ENCODE measurements around the gene CKAP2.
"Not testable (repeated sequence)": the region's sequence is repeated elsewhere in the genome, so short reads cannot be mapped to it uniquely, and the experiment has no call there.

CKAP2 gene

DNA sequence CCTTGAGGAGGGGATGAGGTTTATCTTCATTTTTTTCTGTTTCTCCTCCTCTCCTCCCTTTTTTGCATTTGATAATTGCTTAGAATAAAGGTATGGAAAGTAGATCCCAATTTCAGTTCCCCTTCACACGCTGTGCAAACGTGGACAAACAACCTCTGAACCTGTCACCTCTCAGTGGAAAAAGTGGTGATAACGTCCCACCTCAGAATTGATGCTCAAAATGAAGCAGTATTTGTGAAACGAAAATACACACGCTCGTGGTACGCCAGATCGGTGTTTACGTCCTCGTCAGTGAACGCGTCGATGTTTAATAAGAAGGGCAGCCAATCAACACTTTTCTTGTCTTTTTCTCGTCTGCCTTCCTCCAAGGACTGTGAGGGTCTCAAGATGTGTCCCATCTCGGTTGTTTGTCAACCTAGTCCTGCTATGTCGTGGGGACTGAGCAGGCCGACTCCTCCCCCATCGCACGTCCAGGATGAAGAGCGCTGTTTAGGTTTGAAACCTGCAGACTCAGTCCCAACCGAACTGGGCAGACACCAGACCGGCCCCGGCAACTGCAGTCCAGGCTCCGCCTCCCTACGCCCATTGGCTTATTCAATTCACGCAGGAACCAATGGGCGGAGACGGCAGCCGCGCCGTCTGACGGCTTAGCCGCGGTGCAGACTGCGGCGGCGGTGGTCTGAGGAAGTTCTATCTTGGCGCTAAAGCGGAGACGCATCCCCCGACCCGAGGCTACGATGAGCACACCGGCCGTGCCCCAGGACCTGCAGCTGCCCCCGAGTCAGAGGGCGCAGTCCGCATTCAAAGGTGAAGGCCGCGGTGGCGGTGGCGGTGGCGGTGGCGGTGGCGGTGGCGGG, at the start of gene CKAP2:
CKAP2 (plus strand) TSS at position 659 of the 857 bp plus-strand sequence; CDS start at position 738, 79 bp downstream.
- Mint-ChIP-seq H3K36me3 (ENCODE audit: low read depth) (peaks cover 49% of the 10 kb centered on the region), H3K27me3 (no peaks in the 10 kb centered on the region), H3K27ac (peak within 1 kb of the TSS; percentile 99), H3K4me3 (peak within 1 kb of the TSS; percentile 94), H3K9me3 (no peaks in the 10 kb centered on the region), H3K4me1 (ENCODE audit: low read depth) (peaks cover 41% of the 10 kb centered on the region)
- peak; percentile 94 for DNase-seq

DNA sequence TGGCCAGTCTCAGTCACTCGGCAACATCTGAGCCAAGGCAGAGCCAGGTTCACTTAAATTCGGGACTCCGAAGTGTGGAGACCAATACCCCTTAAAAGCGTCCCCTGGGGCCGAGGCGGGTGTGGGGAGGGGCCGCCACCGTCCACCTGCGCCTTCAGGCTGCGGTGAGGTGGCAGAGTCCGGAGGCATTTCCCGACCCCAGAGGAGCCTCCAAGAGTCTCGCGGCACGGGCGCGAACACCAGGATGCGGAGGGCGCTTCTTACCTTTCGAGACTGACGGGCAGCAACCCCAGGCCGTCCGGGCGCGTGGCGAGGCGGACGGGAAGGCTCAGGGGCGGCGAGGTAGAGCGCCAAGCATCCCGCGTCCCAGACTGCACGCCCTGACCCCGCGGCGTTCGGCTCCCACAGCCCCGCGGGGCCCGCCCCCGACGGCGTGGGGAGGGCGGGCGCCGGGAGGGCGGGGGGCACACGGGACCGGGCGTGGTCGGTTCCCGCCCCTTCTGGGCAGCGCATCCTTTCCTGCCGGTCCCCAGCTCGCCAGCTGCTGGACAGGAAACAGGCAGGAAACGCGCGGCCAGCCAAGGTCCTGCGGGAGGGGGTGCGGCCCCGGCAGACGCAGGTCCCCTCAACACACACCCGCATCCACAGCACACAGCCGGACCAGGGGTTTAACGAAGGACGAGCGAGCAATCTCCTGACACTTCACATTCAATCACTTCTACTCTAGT, 49.3 kb upstream of the CKAP2 start, which contains the start of gene THSD1:
THSD1 (minus strand) TSS at position 406 of the 728 bp plus-strand sequence. CDS start 3,572 bp downstream, outside the sequence.
- Mint-ChIP-seq H3K4me3 (peak within 1 kb of the TSS; percentile 64), H3K36me3 (ENCODE audit: low read depth) (peaks cover 13% of the 10 kb centered on the region), H3K27me3 (peaks cover 37% of the 10 kb centered on the region), H3K27ac (no peak within 1 kb of the TSS), H3K4me1 (ENCODE audit: low read depth) (peaks cover 22% of the 10 kb centered on the region), H3K9me3 (no peaks in the 10 kb centered on the region)
- peak; percentile 40 for DNase-seq

DNA sequence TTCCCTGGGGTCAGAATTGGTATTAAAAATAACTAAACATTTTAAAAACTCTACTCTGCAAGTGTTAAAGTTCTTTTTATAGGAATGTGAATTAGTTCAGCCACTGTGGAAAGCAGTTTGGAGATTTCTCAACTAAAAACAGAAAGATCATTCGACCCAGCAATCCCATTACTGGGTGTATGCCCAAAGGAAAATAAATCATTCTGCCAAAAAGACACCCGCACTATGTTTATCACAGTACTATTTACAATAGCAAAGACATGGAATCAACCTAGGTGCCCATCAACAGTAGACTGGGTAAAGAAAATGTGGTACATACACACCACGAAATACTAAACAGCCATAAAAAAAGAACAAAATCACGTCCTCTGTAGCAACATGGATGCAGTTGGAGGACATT, 48.6 kb upstream of the CKAP2 start:
- H3K36me3 Mint-ChIP-seq (ENCODE audit: low read depth), result peaks cover 16% of the 10 kb centered on the region
- H3K9me3 Mint-ChIP-seq, result no peaks in the 10 kb centered on the region
- DNase-seq, result no peak
- H3K27ac Mint-ChIP-seq, result no peak overlapping the region
- peaks cover 35% of the 10 kb centered on the region for H3K27me3 Mint-ChIP-seq
- peaks cover 25% of the 10 kb centered on the region for H3K4me1 Mint-ChIP-seq (ENCODE audit: low read depth)
- no peak overlapping the region for H3K4me3 Mint-ChIP-seq

DNA sequence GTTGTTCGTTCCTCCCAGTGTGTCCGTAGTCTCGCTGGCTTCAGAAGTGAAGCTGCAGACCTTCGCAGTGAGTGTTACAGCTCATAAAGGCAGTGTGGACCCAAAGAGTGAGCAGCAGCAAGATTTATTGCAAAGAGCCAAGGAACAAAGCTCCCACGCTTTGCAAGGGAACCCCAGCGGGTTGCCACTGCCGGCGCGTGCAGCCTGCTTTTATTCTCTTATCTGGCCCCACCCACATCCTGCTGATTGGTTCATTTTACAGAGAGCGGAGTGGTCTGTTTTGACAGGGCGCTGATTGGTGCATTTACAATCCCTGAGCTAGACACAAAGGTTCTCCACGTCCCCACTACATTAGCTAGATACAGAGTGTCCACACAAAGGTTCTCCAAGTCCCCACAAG, 47.8 kb upstream of the CKAP2 start:
- H3K27ac Mint-ChIP-seq, H3K4me3 Mint-ChIP-seq, H3K9me3 Mint-ChIP-seq, DNase-seq: not testable (repeated sequence)
- peaks cover 31% of the 10 kb centered on the region for H3K27me3 Mint-ChIP-seq
- peaks cover 30% of the 10 kb centered on the region for H3K4me1 Mint-ChIP-seq (ENCODE audit: low read depth)
- H3K36me3 Mint-ChIP-seq (ENCODE audit: low read depth), result peaks cover 23% of the 10 kb centered on the region

DNA sequence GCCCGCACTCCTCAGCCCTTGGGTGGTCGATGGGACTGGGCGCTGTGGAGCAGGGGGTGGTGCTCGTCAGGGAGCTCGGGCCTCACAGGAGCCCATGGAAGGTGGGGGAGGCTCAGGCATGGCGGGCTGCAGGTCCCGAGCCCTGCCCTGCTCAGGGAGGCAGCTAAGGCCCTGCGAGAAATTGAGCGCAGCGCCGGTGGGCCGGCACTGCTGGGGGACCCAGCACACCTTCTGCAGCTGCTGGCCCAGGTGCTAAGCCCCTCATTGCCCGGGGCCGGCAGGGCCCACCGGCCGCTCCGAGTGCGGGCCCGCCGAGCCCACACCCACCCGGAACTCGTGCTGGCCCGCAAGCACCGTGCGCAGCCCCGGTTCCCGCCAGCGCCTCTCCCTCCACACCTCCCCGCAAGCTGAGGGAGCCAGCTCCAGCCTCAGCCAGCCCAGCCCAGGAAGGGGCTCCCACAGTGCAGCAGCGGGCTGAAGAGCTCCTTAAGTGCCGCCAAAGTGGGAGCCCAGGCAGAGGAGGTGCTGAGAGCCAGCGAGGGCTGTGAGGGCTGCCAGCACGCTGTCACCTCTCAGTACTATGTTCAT, 47.1 kb upstream of the CKAP2 start:
- H3K9me3 Mint-ChIP-seq, H3K27ac Mint-ChIP-seq, H3K4me3 Mint-ChIP-seq, DNase-seq: not testable (repeated sequence)
- H3K36me3 Mint-ChIP-seq (ENCODE audit: low read depth), result peaks cover 30% of the 10 kb centered on the region
- peaks cover 30% of the 10 kb centered on the region for H3K4me1 Mint-ChIP-seq (ENCODE audit: low read depth)
- H3K27me3 Mint-ChIP-seq, result peaks cover 23% of the 10 kb centered on the region

GRCh38 chr13:52411629-52412028, 43.6 kb upstream of the CKAP2 start:
- Mint-ChIP-seq H3K27me3 (peaks cover 3% of the 10 kb centered on the region), H3K4me3 (no peak overlapping the region), H3K36me3 (ENCODE audit: low read depth) (peaks cover 62% of the 10 kb centered on the region), H3K27ac (peak overlapping the region; percentile 51), H3K4me1 (ENCODE audit: low read depth) (peaks cover 8% of the 10 kb centered on the region), H3K9me3 (no peaks in the 10 kb centered on the region)
- no peak for DNase-seq

DNA sequence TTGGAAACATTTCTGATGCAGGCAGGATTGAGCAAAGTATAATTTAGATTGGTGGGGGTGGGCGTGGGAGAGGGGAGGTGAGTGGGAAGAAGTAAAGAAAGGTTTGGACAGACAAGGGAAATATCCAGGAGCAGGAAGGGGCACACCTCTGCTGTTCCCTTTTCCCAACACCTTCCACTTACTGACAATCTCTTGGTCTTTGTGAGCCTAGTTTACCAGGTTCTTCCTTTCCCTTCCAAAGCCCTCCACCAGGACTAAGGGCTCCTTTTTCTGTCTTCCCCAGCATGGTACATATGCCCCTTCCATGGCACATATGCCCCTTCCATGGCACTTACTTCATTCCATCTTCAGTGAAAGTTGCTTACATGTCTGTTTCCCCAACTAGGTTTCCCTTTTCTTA, 43.1 kb upstream of the CKAP2 start:
- H3K9me3 Mint-ChIP-seq, result no peaks in the 10 kb centered on the region
- H3K27ac Mint-ChIP-seq, result peak overlapping the region; percentile 51
- H3K27me3 Mint-ChIP-seq, result peaks cover 2% of the 10 kb centered on the region
- peaks cover 8% of the 10 kb centered on the region for H3K4me1 Mint-ChIP-seq (ENCODE audit: low read depth)
- peaks cover 67% of the 10 kb centered on the region for H3K36me3 Mint-ChIP-seq (ENCODE audit: low read depth)
- no peak for DNase-seq
- no peak overlapping the region for H3K4me3 Mint-ChIP-seq

GRCh38 chr13:52414051-52414450, 41.2 kb upstream of the CKAP2 start:
- DNase-seq, result no peak
- H3K27me3 Mint-ChIP-seq, result no peaks in the 10 kb centered on the region
- no peak overlapping the region for H3K4me3 Mint-ChIP-seq
- peak overlapping the region; percentile 41 for H3K27ac Mint-ChIP-seq
- no peaks in the 10 kb centered on the region for H3K9me3 Mint-ChIP-seq
- peaks cover 8% of the 10 kb centered on the region for H3K4me1 Mint-ChIP-seq (ENCODE audit: low read depth)
- H3K36me3 Mint-ChIP-seq (ENCODE audit: low read depth), result peaks cover 79% of the 10 kb centered on the region

GRCh38 chr13:52414963-52415362, 40.3 kb upstream of the CKAP2 start:
- H3K36me3 Mint-ChIP-seq (ENCODE audit: low read depth), result peaks cover 84% of the 10 kb centered on the region
- H3K4me1 Mint-ChIP-seq (ENCODE audit: low read depth), result peaks cover 8% of the 10 kb centered on the region
- no peak overlapping the region for H3K4me3 Mint-ChIP-seq
- DNase-seq, result no peak
- no peaks in the 10 kb centered on the region for H3K9me3 Mint-ChIP-seq
- H3K27ac Mint-ChIP-seq, result no peak overlapping the region
- H3K27me3 Mint-ChIP-seq, result no peaks in the 10 kb centered on the region

DNA sequence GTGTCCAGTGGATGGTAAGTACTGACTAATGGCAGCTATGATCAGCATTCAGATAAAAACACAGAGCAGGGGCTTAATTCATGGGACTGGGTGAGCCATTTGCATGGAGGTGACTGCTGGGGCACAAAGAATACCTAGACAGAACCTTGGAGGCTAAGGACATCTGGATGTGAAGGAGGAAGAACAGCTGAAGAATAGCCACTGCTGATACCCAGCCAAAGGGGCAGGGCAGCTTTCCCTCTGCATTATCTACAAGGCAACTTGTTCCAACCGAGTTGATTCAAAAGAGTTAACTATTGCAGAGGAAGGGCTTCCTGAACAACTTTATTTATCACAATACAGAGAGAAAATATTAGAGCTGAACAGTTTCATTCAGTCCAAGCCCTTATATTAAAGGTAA, 36.2 kb upstream of the CKAP2 start:
- no peaks in the 10 kb centered on the region for H3K27me3 Mint-ChIP-seq
- no peaks in the 10 kb centered on the region for H3K9me3 Mint-ChIP-seq
- no peaks in the 10 kb centered on the region for H3K4me1 Mint-ChIP-seq (ENCODE audit: low read depth)
- DNase-seq, result no peak
- H3K27ac Mint-ChIP-seq, result no peak overlapping the region
- no peak overlapping the region for H3K4me3 Mint-ChIP-seq
- H3K36me3 Mint-ChIP-seq (ENCODE audit: low read depth), result peaks cover 83% of the 10 kb centered on the region

DNA sequence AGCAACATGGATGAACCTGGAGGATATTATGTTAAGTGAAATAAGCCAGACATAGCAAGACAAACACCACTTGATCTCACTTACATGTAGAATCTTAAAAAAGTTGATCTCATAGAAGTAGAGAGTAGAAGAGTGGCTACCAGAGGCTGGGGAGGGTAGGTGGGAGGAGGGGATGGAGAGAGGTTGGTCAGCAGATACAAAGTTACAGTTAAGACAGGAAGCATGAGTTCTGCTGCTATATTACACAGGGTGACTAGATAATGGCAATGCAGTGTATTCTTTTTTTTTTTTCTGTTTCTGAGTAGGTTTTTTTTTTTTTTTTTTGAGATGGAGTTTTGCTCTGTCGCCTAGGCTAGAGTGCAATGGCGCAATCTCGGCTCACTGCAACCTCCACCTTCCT, 34.1 kb upstream of the CKAP2 start:
- no peak overlapping the region for H3K27ac Mint-ChIP-seq
- H3K27me3 Mint-ChIP-seq, result no peaks in the 10 kb centered on the region
- H3K9me3 Mint-ChIP-seq, result no peaks in the 10 kb centered on the region
- no peak for DNase-seq
- H3K4me1 Mint-ChIP-seq (ENCODE audit: low read depth), result no peaks in the 10 kb centered on the region
- H3K4me3 Mint-ChIP-seq, result no peak overlapping the region
- peaks cover 82% of the 10 kb centered on the region for H3K36me3 Mint-ChIP-seq (ENCODE audit: low read depth)

- Mint-ChIP-seq H3K27me3 (no peaks in the 10 kb centered on the region), H3K36me3 (ENCODE audit: low read depth) (peaks cover 83% of the 10 kb centered on the region), H3K27ac (no peak overlapping the region), H3K9me3 (no peaks in the 10 kb centered on the region), H3K4me3 (no peak overlapping the region), H3K4me1 (ENCODE audit: low read depth) (no peaks in the 10 kb centered on the region)
- DNase-seq, result no peak
Measured at GRCh38 chr13:52428295-52428694, 27.0 kb upstream of the CKAP2 start.

- DNase-seq, result no peak
- H3K36me3 Mint-ChIP-seq (ENCODE audit: low read depth), result peaks cover 87% of the 10 kb centered on the region
- no peaks in the 10 kb centered on the region for H3K27me3 Mint-ChIP-seq
- no peak overlapping the region for H3K4me3 Mint-ChIP-seq
- H3K27ac Mint-ChIP-seq, result no peak overlapping the region
- no peaks in the 10 kb centered on the region for H3K9me3 Mint-ChIP-seq
- peaks cover 2% of the 10 kb centered on the region for H3K4me1 Mint-ChIP-seq (ENCODE audit: low read depth)
Measured at GRCh38 chr13:52432456-52432855, 22.8 kb upstream of the CKAP2 start.

DNA sequence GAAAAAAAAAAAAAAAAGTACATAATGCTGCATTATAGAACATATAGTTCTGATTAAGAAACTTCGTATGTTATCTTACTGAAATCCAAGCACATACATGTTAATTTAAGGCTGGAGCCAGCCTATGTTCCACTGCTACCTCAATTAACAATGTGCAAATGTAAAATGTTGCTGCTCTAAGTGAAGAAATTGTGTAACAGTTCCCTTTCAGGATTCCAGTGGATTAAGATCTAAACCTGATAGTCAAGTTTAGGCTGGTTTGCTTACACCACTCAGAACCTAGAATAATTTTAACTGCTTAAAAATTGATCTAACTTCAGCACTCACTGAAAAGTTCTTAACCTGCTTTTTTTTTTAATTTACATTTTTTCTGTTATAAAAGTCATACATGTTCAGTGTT, 9.0 kb upstream of the CKAP2 start:
- H3K36me3 Mint-ChIP-seq (ENCODE audit: low read depth), result peaks cover 60% of the 10 kb centered on the region
- H3K4me3 Mint-ChIP-seq, result no peak overlapping the region
- H3K27me3 Mint-ChIP-seq, result no peaks in the 10 kb centered on the region
- no peaks in the 10 kb centered on the region for H3K9me3 Mint-ChIP-seq
- H3K4me1 Mint-ChIP-seq (ENCODE audit: low read depth), result peaks cover 30% of the 10 kb centered on the region
- no peak for DNase-seq
- H3K27ac Mint-ChIP-seq, result no peak overlapping the region
